Airway epithelial cell (primary cell): ENCODE data around the gene NRK. TPM values are rescaled to one million over a fixed set of nuclear protein-coding genes. Genes with fewer than 3 reads are reported as not detected.

Experiments
- total RNA-seq: library from RNA; depleted of rRNA; stranded (reverse); fragments of >200 nt; gene quantifications from 2 replicates; pipeline ENCODE4 v1.2.3, GENCODE V29; 2015

NRK gene, protein sequence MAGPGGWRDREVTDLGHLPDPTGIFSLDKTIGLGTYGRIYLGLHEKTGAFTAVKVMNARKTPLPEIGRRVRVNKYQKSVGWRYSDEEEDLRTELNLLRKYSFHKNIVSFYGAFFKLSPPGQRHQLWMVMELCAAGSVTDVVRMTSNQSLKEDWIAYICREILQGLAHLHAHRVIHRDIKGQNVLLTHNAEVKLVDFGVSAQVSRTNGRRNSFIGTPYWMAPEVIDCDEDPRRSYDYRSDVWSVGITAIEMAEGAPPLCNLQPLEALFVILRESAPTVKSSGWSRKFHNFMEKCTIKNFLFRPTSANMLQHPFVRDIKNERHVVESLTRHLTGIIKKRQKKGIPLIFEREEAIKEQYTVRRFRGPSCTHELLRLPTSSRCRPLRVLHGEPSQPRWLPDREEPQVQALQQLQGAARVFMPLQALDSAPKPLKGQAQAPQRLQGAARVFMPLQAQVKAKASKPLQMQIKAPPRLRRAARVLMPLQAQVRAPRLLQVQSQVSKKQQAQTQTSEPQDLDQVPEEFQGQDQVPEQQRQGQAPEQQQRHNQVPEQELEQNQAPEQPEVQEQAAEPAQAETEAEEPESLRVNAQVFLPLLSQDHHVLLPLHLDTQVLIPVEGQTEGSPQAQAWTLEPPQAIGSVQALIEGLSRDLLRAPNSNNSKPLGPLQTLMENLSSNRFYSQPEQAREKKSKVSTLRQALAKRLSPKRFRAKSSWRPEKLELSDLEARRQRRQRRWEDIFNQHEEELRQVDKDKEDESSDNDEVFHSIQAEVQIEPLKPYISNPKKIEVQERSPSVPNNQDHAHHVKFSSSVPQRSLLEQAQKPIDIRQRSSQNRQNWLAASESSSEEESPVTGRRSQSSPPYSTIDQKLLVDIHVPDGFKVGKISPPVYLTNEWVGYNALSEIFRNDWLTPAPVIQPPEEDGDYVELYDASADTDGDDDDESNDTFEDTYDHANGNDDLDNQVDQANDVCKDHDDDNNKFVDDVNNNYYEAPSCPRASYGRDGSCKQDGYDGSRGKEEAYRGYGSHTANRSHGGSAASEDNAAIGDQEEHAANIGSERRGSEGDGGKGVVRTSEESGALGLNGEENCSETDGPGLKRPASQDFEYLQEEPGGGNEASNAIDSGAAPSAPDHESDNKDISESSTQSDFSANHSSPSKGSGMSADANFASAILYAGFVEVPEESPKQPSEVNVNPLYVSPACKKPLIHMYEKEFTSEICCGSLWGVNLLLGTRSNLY (N-terminal part only)
- 0.35 and 1.6 TPM in 2 replicates for total RNA-seq

DNA sequence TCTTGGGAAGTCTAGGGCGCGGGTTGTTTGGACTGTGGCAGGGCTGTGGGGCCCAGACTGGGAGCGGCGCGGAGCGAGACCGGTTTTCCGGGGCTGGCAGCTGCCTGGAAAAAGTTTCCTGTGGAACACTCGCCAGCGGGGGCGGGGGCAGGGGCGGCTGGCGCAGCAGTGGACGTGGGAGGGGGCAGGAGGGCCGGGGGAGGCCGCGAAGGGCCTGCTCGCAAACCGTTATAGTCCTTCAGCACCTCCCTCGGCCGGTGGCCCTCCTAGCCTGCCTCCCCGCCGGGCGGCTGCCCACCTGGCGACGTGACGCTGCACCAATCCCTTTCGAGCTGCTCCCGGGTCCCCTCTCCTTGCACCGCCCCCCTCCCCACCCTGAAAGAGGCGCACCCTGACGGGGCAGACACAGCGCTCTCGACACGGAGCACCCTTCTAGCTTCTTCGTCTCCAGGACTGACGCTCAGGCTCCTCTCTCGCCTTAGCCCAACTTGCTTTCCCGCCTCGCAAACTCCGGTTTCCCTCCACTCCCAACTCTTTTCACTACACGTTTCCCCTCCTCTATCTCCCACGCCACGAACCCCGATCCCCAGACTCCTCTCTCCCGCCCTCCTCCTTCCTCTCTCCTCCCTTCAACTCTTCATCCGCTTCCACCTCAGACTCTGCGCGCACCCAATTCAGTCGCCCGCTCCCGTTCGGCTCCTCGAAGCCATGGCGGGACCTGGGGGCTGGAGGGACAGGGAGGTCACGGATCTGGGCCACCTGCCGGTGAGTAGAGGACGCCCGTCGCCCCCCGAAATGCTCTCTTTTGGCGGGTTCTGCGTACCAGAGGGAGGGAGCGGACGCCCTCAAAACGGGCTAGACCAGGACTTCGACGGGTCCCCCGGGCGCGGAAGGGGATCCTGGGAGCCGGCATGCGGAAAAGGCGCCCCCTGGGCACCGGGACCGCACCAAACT lies at the start of gene NRK:
NRK (plus strand) TSS at position 402 of the 954 bp plus-strand sequence; CDS start at position 709, 307 bp downstream.

Other genes with a start within 250 kb of the NRK start
- not detected in 2 replicates for gene SERPINA7, start 216.2 kb downstream of the NRK start, total RNA-seq